ENCODE measurements around the gene TRMT44.

The TRMT44 gene

GRCh38 chr4:8507624-8508023 is 67.0 kb downstream of the TRMT44 start:
- TF ChIP-seq CTCF (conservative IDR thresholded peaks at IDR 0.05; ENCODE audit: low read depth, low read length): no peak
- H3K27ac ChIP-seq: no peak overlapping the region
- H3K4me1 ChIP-seq (ENCODE audit: low read depth, poor library complexity, severe bottlenecking): no peaks in the 10 kb centered on the region
- H3K4me3 ChIP-seq (IDR thresholded peaks at IDR 0.05; ENCODE audit: insufficient read depth, low read depth, low read length): no peak overlapping the region
- H3K9ac ChIP-seq: no peak overlapping the region
- H3K4me2 ChIP-seq: no peak overlapping the region
- no peaks in the 10 kb centered on the region for H3K36me3 ChIP-seq (ENCODE audit: insufficient read depth)
- H4K20me1 ChIP-seq (ENCODE audit: insufficient read depth): no peaks in the 10 kb centered on the region
- H3K27me3 ChIP-seq (ENCODE audit: insufficient read depth, low read depth): no peaks in the 10 kb centered on the region; the same call in 1 of the 2 replicates
- no peak overlapping the region for H2AFZ ChIP-seq (ENCODE audit: low read depth)
- no peaks in the 10 kb centered on the region for H3K79me2 ChIP-seq (ENCODE audit: insufficient read depth, low read depth)

DNA sequence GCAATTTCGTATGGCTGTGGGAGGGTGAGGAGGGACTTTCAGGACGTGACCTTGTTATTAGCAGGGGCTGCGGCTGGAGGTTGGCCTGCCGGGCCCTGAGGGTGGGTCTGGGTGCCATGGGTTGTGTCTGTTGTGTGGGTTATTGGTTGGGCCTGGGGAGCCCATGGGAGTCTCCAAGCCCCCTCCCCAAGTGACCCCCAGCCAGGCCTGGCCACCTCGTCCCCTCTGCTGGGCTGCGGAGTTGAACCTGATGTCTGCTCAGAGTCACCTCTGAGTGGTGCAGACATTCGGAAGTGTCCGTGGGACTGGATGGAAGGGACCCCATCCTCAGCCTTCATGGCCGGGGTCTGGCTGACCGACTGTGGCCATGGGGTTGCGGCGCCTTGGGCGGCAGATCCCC is 67.7 kb downstream of the TRMT44 start:
- Histone ChIP-seq H2AFZ (ENCODE audit: low read depth) (no peak overlapping the region), H4K20me1 (ENCODE audit: insufficient read depth) (no peaks in the 10 kb centered on the region), H3K4me3 (IDR thresholded peaks at IDR 0.05; ENCODE audit: insufficient read depth, low read depth, low read length) (no peak overlapping the region), H3K27me3 (ENCODE audit: insufficient read depth, low read depth) (no peaks in the 10 kb centered on the region; the same call in 1 of the 2 replicates), H3K9ac (no peak overlapping the region), H3K4me2 (no peak overlapping the region), H3K36me3 (ENCODE audit: insufficient read depth) (no peaks in the 10 kb centered on the region), H3K4me1 (ENCODE audit: low read depth, poor library complexity, severe bottlenecking) (no peaks in the 10 kb centered on the region), H3K27ac (no peak overlapping the region), H3K79me2 (ENCODE audit: insufficient read depth, low read depth) (no peaks in the 10 kb centered on the region)
- no peak for TF ChIP-seq CTCF (conservative IDR thresholded peaks at IDR 0.05; ENCODE audit: low read depth, low read length)

GRCh38 chr4:8508740-8509139 is 68.2 kb downstream of the TRMT44 start:
- Histone ChIP-seq H3K9ac (no peak overlapping the region), H3K4me3 (IDR thresholded peaks at IDR 0.05; ENCODE audit: insufficient read depth, low read depth, low read length) (no peak overlapping the region), H3K36me3 (ENCODE audit: insufficient read depth) (no peaks in the 10 kb centered on the region), H3K79me2 (ENCODE audit: insufficient read depth, low read depth) (no peaks in the 10 kb centered on the region), H3K27ac (no peak overlapping the region), H4K20me1 (ENCODE audit: insufficient read depth) (no peaks in the 10 kb centered on the region), H3K27me3 (ENCODE audit: insufficient read depth, low read depth) (no peaks in the 10 kb centered on the region), H3K4me1 (ENCODE audit: low read depth, poor library complexity, severe bottlenecking) (no peaks in the 10 kb centered on the region), H2AFZ (ENCODE audit: low read depth) (no peak overlapping the region), H3K4me2 (no peak overlapping the region)
- TF ChIP-seq CTCF (conservative IDR thresholded peaks at IDR 0.05; ENCODE audit: low read depth, low read length): no peak

GRCh38 chr4:8509311-8509950 is 68.9 kb downstream of the TRMT44 start:
- H3K27me3 ChIP-seq (ENCODE audit: insufficient read depth, low read depth): no peaks in the 10 kb centered on the region
- H3K79me2 ChIP-seq (ENCODE audit: insufficient read depth, low read depth): no peaks in the 10 kb centered on the region

More at GRCh38 chr4:8509311-8509950, 68.9 kb downstream of the TRMT44 start:
- H3K9ac ChIP-seq: no peak overlapping the region
- TF ChIP-seq CTCF (conservative IDR thresholded peaks at IDR 0.05; ENCODE audit: low read depth, low read length): no peak
- no peaks in the 10 kb centered on the region for H3K36me3 ChIP-seq (ENCODE audit: insufficient read depth)
- no peaks in the 10 kb centered on the region for H3K4me1 ChIP-seq (ENCODE audit: low read depth, poor library complexity, severe bottlenecking)
- H2AFZ ChIP-seq (ENCODE audit: low read depth): no peak overlapping the region
- H3K4me3 ChIP-seq (IDR thresholded peaks at IDR 0.05; ENCODE audit: insufficient read depth, low read depth, low read length): no peak overlapping the region
- H3K27ac ChIP-seq: no peak overlapping the region
- no peak overlapping the region for H3K4me2 ChIP-seq
- no peaks in the 10 kb centered on the region for H4K20me1 ChIP-seq (ENCODE audit: insufficient read depth)
